Panc1 (cell line): ENCODE data around the gene TMPRSS6. TPM values are rescaled to one million over a fixed set of nuclear protein-coding genes. Genes with fewer than 3 reads are reported as not detected.

Experiments
- ATAC-seq: fragments of 200-7000 bp; cut with Tn5 transposase; 2 replicates; pipeline ENCODE4 v1.9.1; 2020; ENCODE audit warnings: mild to moderate bottlenecking, moderate library complexity
- BruUV-seq: library from RNA; stranded (reverse); fragments of 400-500 nt; replicated peaks from 2 replicates; lab custom pipeline; 2021; lab: Mats Ljungman, UMichigan
- CTCF ChIA-PET: fragments of 300-600 bp; sonication (Branson Sonifier 250); formaldehyde crosslinking; loops from one replicate; lab custom pipeline; 2022; ENCODE audit warnings: antibody characterized with exemption; lab: Charles Lee
- POLR2A ChIA-PET: fragments of 300-600 bp; sonication (Branson Sonifier 250); formaldehyde crosslinking; loops from one replicate; lab custom pipeline; 2022; ENCODE audit warnings: antibody characterized with exemption; lab: Charles Lee
- DNase-seq: peaks from one replicate; pipeline ENCODE4 v3.0.0-alpha.2; 2010; ENCODE audit warnings: low read depth, low spot score
- H3K27ac ChIP-seq: 2 replicates; pipeline ENCODE4 v1.5.1; 2011; ENCODE audit warnings: mild to moderate bottlenecking, low read length, inconsistent platforms
- H3K27me3 ChIP-seq: fragments of 200-500 bp; sonication (Bioruptor generic); 2 replicates; pipeline ENCODE4 v1.6.0; 2014; ENCODE audit warnings: low read length, inconsistent platforms; ENCODE audit not compliant: control insufficient read depth, insufficient read depth
- H3K36me3 ChIP-seq: fragments of 200-500 bp; sonication (Bioruptor generic); 2 replicates; pipeline ENCODE4 v1.5.1; 2014; ENCODE audit warnings: inconsistent platforms, mild to moderate bottlenecking, low read length, moderate library complexity; ENCODE audit not compliant: control insufficient read depth, insufficient read depth
- H3K4me1 ChIP-seq: 2 replicates; pipeline ENCODE4 v1.5.1; 2011; ENCODE audit warnings: inconsistent platforms, mild to moderate bottlenecking, low read length, moderate library complexity; ENCODE audit not compliant: control insufficient read depth, insufficient read depth
- H3K4me3 ChIP-seq, 2 experiments: 2 replicates each; pipeline ENCODE4 v1.5.1; 2011 to 2012; ENCODE audit warnings: low read depth in 2 of 2, low read length in 2 of 2, mild to moderate bottlenecking in 2 of 2, inconsistent platforms in 1 of 2, moderate library complexity in 1 of 2
- H3K9me3 ChIP-seq: fragments of 200-500 bp; sonication (Bioruptor generic); 2 replicates; pipeline ENCODE4 v1.5.1; 2014; ENCODE audit warnings: low read depth, mild to moderate bottlenecking, inconsistent platforms, low read length, moderate library complexity; ENCODE audit not compliant: control insufficient read depth, insufficient read depth
- CTCF ChIP-seq: fragments of 450-650 bp; IDR thresholded peaks from 2 replicates; pipeline ENCODE4 v1.5.1; 2017; ENCODE audit warnings: mild to moderate bottlenecking
- POLR2AphosphoS5 ChIP-seq: IDR thresholded peaks from 2 replicates; pipeline ENCODE4 v1.6.1; 2012; ENCODE audit warnings: mild to moderate bottlenecking, low read depth, low read length, moderate library complexity
- REST ChIP-seq, 2 experiments: IDR thresholded peaks; 2 replicates each; pipeline ENCODE4 v1.6.1; 2011 to 2012; ENCODE audit warnings: low read depth in 2 of 2, control low read depth in 1 of 2, low read length in 1 of 2, mild to moderate bottlenecking in 1 of 2, moderate library complexity in 1 of 2; ENCODE audit not compliant: insufficient read depth in 1 of 2
- SIN3A ChIP-seq: IDR thresholded peaks from 2 replicates; pipeline ENCODE4 v1.6.1; 2012; ENCODE audit warnings: low read depth, mild to moderate bottlenecking, low read length, moderate library complexity, borderline replicate concordance; ENCODE audit not compliant: insufficient read depth
- TCF7L2 ChIP-seq: IDR thresholded peaks from 2 replicates; pipeline ENCODE4 v1.6.1; 2011; ENCODE audit warnings: mild to moderate bottlenecking, low read depth, low read length, inconsistent platforms
- in situ Hi-C: cut with HindIII; loops from 2 replicates; pipeline ENCODE4 v1.10.0; 2016; ENCODE audit warnings: low sequenced_read_pairs, low pct_unique_long_range_greater_than_20kb
- intact Hi-C: fragments of 100-400 bp; cut with micrococcal nuclease; formaldehyde crosslinking; loops from one replicate; pipeline ENCODE4 v1.10.0; 2022; ENCODE audit not compliant: unreplicated experiment
- total RNA-seq: library from RNA; stranded (reverse); gene quantifications from one replicate; pipeline ENCODE4 v1.2.1, GENCODE V29; 2021; ENCODE audit not compliant: unreplicated experiment

Gene TMPRSS6
- total RNA-seq, 1 experiment from 2014 or later: not detected

GRCh38 chr22:37070334-37070733, 39.2 kb downstream of the TMPRSS6 start:
- DNase-seq (no peak), ATAC-seq (no peak)
- Histone ChIP-seq H3K4me1 (no peaks in the 10 kb centered on the region), H3K9me3 (no peaks in the 10 kb centered on the region), H3K36me3 (no peaks in the 10 kb centered on the region), H3K27me3 (no peaks in the 10 kb centered on the region), H3K4me3 (no peak overlapping the region), H3K27ac (no peak overlapping the region)
- in situ Hi-C loops: no loop called here
- intact Hi-C loops: no loop called here
- ChIA-PET POLR2A (interaction anchor here (0.9 kb wide), 1 partner anchor 15 kb away, joined by 6 read pairs; no protein-coding TSS in a partner anchor), CTCF (no interaction called here)
- no peak for TF ChIP-seq TCF7L2
- TF ChIP-seq POLR2AphosphoS5: no peak
- no peak for TF ChIP-seq SIN3A
- TF ChIP-seq CTCF: no peak
- TF ChIP-seq REST (IDR thresholded peaks at IDR 0.05; ENCODE audit: insufficient read depth in 1 of 2, low read depth in 2 of 2, low read length in 1 of 2): no peak
- BruUV-seq: no TSS peak

- Histone ChIP-seq H3K4me1 (no peaks in the 10 kb centered on the region), H3K4me3 (no peak overlapping the region), H3K9me3 (no peaks in the 10 kb centered on the region), H3K27me3 (no peaks in the 10 kb centered on the region), H3K27ac (no peak overlapping the region), H3K36me3 (no peaks in the 10 kb centered on the region)
- in situ Hi-C loops: no loop called here
- ATAC-seq (no peak), DNase-seq (no peak)
- TF ChIP-seq POLR2AphosphoS5 (no peak), TCF7L2 (no peak), REST (IDR thresholded peaks at IDR 0.05; ENCODE audit: insufficient read depth in 1 of 2, low read depth in 2 of 2, low read length in 1 of 2) (no peak), SIN3A (no peak), CTCF (no peak)
- intact Hi-C loops: no loop called here
- no TSS peak for BruUV-seq
- ChIA-PET POLR2A (no interaction called here), CTCF (no interaction called here)
Observed at GRCh38 chr22:37069719-37070118, 39.8 kb downstream of the TMPRSS6 start.
